Fibroblast of mammary gland (primary cell): Measurements from ENCODE around the gene ALS2CL.

ENCODE experiments used
- DNase-seq: peaks from one replicate; pipeline ENCODE4 v3.0.0-alpha.2; 2010; ENCODE audit warnings: low read depth
- H3K4me3 ChIP-seq: 2 replicates; pipeline ENCODE4 v1.5.1; 2011; ENCODE audit warnings: low read depth, mild to moderate bottlenecking, low read length, moderate library complexity; ENCODE audit not compliant: control insufficient read depth
- TF ChIP-seq, protein P1 (sequence below): conservative IDR thresholded peaks from 2 replicates; pipeline ENCODE4 v1.5.1; 2011; ENCODE audit warnings: low read depth, low read length, inconsistent platforms; ENCODE audit not compliant: control insufficient read depth, insufficient read depth

ALS2CL gene

DNA sequence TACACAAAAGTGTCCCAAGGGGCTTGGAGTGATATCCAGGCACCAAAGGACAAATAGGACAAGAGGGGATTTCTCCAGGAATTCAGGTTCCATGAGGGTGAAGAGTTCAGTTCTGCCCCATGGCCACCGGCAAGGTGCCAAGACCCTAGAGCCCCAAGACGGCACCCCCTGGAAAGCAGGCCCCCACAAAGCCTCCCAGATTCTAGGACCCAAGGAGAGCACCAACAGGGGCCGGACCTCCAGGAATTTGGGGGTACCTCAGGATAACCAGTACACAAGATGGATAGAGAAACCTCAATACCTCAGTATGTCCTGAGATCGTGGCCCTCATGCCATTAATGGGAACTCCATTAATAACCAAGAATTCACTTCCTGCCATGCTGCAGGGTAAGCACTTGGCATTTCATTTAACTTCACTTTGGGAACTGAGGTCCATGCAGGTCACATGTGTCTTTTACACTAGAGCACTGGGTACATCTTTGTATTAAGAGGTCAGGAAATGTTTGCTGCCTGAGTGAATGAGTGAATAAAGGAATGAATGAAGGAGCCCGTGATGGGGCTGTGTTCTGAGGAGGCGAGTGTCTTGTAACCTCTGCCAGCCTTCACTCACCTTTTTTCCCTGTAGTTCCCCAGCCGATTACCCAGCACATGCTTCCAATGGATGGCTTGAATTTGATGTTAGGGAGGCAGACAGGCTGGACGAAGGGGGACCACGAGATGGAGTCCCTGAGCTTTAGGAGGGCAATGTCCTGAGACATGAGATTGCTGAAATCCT lies 39.7 kb upstream of the ALS2CL start:
- H3K4me3 ChIP-seq, result no peak overlapping the region
- TF ChIP-seq, protein P1, sequence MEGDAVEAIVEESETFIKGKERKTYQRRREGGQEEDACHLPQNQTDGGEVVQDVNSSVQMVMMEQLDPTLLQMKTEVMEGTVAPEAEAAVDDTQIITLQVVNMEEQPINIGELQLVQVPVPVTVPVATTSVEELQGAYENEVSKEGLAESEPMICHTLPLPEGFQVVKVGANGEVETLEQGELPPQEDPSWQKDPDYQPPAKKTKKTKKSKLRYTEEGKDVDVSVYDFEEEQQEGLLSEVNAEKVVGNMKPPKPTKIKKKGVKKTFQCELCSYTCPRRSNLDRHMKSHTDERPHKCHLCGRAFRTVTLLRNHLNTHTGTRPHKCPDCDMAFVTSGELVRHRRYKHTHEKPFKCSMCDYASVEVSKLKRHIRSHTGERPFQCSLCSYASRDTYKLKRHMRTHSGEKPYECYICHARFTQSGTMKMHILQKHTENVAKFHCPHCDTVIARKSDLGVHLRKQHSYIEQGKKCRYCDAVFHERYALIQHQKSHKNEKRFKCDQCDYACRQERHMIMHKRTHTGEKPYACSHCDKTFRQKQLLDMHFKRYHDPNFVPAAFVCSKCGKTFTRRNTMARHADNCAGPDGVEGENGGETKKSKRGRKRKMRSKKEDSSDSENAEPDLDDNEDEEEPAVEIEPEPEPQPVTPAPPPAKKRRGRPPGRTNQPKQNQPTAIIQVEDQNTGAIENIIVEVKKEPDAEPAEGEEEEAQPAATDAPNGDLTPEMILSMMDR, result peak; percentile 39
- DNase-seq, result peak; percentile 41

DNA sequence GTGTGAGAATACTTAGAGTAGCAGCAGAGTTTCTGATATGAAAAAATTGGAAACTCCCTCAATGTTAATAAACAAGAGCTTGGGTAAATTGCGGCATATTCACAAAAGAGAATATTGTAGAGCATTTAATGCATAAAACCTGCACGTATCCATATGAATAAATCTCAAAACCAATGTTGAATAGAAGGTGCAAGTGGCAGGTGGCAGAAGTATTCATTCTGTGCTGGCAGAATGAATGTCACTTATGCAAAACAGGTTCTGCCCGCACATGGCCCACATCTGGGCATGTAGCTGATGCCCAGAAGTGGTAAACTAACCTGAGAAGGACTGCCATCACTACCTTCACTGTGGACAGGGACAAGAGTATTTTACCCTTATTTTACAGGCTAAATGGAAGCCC lies 38.3 kb upstream of the ALS2CL start:
- DNase-seq, result no peak
- H3K4me3 ChIP-seq, result no peak overlapping the region
- TF ChIP-seq, protein P1, result no peak

DNA sequence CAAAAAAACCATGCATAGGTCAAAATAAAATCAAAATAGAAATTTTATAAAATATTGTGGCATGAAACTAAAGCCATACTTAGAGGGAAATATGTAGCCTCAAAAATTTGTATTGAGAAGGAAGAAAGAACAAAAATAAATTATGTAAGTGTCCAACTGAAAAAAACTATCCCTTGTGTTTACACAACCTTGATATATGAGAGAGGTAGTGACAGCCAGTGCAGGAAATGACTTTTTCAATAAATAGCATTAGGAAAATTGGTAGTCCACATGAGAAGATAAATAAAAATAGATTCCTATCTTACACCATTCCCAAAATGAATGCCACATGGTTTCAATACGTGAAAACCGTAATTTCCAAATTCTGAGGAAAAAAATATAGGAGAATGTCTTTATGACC lies 37.3 kb upstream of the ALS2CL start:
- no peak for DNase-seq
- TF ChIP-seq, protein P1, result no peak
- no peak overlapping the region for H3K4me3 ChIP-seq

DNA sequence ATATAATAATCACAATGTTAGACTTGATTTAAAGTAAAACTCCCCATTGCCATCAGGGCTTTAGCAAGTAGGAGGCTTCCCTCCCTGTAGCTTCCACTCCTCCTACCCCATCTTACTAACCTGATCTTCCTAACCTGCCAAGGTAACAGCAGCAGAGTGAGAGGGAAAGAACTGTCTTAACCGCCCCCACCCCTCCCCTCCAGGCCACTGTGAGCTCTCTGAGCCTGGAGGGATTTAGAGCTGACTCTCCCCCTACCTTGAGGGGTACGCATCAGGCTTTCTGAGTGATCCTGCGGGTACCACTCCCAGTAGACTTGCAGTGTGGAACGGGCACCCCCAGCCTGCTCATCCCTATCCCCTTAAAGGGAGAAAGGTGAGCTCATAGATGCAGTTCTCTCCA lies 35.6 kb upstream of the ALS2CL start:
- TF ChIP-seq, protein P1, result no peak

DNA sequence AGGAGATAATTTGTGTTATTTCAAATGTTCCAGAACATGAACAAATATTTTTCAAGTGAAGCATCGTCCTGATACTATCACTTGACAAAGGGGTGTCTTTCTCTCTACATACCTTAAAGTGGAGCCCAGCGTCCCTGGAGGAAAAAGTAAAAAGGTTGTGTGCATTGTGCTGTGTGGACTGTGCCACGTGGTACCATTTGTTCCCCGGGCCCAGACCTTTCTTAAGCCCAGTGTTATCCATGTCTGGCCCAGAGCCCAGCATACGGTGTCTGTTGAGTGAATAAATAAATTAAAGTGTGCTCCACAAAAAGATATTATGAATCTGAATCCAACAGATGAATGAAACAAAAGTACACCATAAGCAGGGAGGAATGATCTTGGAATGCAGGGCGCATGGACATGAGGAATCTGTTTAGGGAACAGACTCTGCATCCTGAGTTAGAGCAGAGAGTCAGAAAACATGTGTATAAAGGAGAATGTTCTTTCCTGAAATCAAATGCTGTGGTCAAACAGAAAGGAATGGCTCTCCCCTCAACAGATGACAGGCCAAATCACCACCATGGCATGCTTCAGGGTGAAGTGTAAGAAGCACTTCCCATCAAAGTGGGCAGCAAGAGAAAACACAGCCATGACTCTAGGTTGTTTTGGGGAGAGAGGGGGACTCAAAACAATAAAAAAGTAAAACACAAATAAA lies 32.3 kb upstream of the ALS2CL start:
- no peak for DNase-seq
- H3K4me3 ChIP-seq, result no peak overlapping the region
- TF ChIP-seq, protein P1, result no peak

More for the DNA sequence above, 35.6 kb upstream of the ALS2CL start:
- no peak for DNase-seq
- H3K4me3 ChIP-seq, result no peak overlapping the region

DNA sequence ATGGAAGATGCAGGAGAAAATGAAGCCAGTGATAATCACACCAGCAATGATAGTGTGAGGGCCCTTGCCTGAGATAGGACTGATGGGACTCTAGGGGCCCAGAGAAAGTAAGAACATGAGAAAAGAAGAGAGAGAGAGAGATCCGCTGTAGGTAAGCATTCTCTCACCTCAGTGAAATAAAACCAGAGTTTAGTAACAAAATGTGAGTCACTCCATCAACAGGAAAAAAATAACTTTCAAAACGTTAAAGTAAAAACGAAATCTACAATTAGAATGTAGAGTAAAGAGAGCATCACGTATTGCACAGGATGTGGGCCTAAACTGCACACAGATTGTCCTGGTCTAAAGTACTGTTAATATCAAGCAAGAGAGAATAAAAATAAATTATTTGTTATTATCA lies 30.9 kb upstream of the ALS2CL start:
- TF ChIP-seq, protein P1, result no peak
- DNase-seq, result no peak
- H3K4me3 ChIP-seq, result no peak overlapping the region
